Keratinocyte (primary cell): ENCODE measurements around the gene VASP. TPM values are rescaled to one million over a fixed set of nuclear protein-coding genes. Genes with fewer than 3 reads are reported as not detected.
"Not testable (repeated sequence)": the region's sequence is repeated elsewhere in the genome, so short reads cannot be mapped to it uniquely, and the experiment has no call there.

Source experiments
- DNase-seq: peaks from one replicate; pipeline ENCODE4 v3.0.0-alpha.2; 2011; ENCODE audit warnings: low read depth, missing footprints, low spot score
- FAIRE-seq: peaks from 2 replicates; lab custom pipeline; 2011; peaks lifted over from hg19 to GRCh38; lab: Jason Lieb, UNC
- H2AFZ ChIP-seq: 2 replicates; pipeline ENCODE4 v1.6.0; 2012; ENCODE audit warnings: low read length, control low read depth, inconsistent platforms; ENCODE audit not compliant: control insufficient read depth
- H3K27ac ChIP-seq: 2 replicates; pipeline ENCODE4 v1.5.1; 2011; ENCODE audit warnings: low read length; ENCODE audit not compliant: control insufficient read depth, insufficient read depth
- H3K27me3 ChIP-seq: 3 replicates; pipeline ENCODE4 v1.6.0; 2011; ENCODE audit warnings: low read length; ENCODE audit not compliant: control insufficient read depth, insufficient read depth; ENCODE audit errors: extremely low read depth
- H3K36me3 ChIP-seq, 2 experiments: 2 replicates in 1 of 2; 3 replicates in 1 of 2; pipeline ENCODE4 v1.5.1; 2011; ENCODE audit warnings: low read length in 2 of 2, mild to moderate bottlenecking in 1 of 2; ENCODE audit not compliant: control insufficient read depth in 2 of 2, insufficient read depth in 2 of 2; ENCODE audit errors: extremely low read depth in 1 of 2
- H3K4me1 ChIP-seq: 3 replicates; pipeline ENCODE4 v1.5.1; 2011; ENCODE audit warnings: low read length; ENCODE audit not compliant: control insufficient read depth, insufficient read depth; ENCODE audit errors: extremely low read depth
- H3K4me2 ChIP-seq: 3 replicates; pipeline ENCODE4 v1.6.0; 2011; ENCODE audit warnings: low read depth, low read length; ENCODE audit not compliant: control insufficient read depth, insufficient read depth; ENCODE audit errors: extremely low read depth
- H3K4me3 ChIP-seq, 3 experiments: fragments of 200-600 bp in 1 of 3; sonication (generic) in 1 of 3; 2 replicates in 2 of 3; 3 replicates in 1 of 3; pipeline ENCODE4 v1.5.1; 2011 to 2016; ENCODE audit warnings: low read length in 3 of 3, mild to moderate bottlenecking in 3 of 3, control low read depth in 2 of 3, inconsistent platforms in 1 of 3, low read depth in 1 of 3, mixed read lengths in 1 of 3, mixed run types in 1 of 3, moderate library complexity in 1 of 3; ENCODE audit not compliant: control insufficient read depth in 2 of 3, insufficient read depth in 2 of 3; ENCODE audit errors: extremely low read depth in 1 of 3
- H3K79me2 ChIP-seq: 2 replicates; pipeline ENCODE4 v1.6.0; 2012; ENCODE audit warnings: low read length; ENCODE audit not compliant: control insufficient read depth, insufficient read depth
- H3K9ac ChIP-seq: 3 replicates; pipeline ENCODE4 v1.6.0; 2011; ENCODE audit warnings: low read length; ENCODE audit not compliant: control insufficient read depth, insufficient read depth; ENCODE audit errors: extremely low read depth
- H3K9me1 ChIP-seq: 3 replicates; pipeline ENCODE4 v1.6.0; 2011; ENCODE audit warnings: low read length; ENCODE audit not compliant: control insufficient read depth, insufficient read depth; ENCODE audit errors: extremely low read depth
- H3K9me3 ChIP-seq: 2 replicates; pipeline ENCODE4 v1.5.1; 2012; ENCODE audit warnings: low read depth, low read length; ENCODE audit not compliant: control insufficient read depth
- H4K20me1 ChIP-seq: 3 replicates; pipeline ENCODE4 v1.6.0; 2011; ENCODE audit warnings: low read length; ENCODE audit not compliant: control insufficient read depth, insufficient read depth; ENCODE audit errors: extremely low read depth
- CTCF ChIP-seq, 3 experiments: IDR thresholded peaks in 1 of 3; conservative IDR thresholded peaks in 1 of 3; optimal IDR thresholded peaks in 1 of 3; 2 replicates in 2 of 3; 3 replicates in 1 of 3; pipeline versions ENCODE3 to v1.5.1; 2011; ENCODE audit warnings: low read length in 3 of 3, mild to moderate bottlenecking in 3 of 3, moderate library complexity in 2 of 3, control low read depth in 1 of 3, inconsistent platforms in 1 of 3; ENCODE audit not compliant: insufficient read depth in 2 of 3; ENCODE audit errors: extremely low read depth in 1 of 3
- EZH2 ChIP-seq: IDR thresholded peaks from one replicate; pipeline ENCODE4 v1.6.1; 2012; ENCODE audit warnings: inconsistent platforms, mild to moderate bottlenecking, low read length, moderate library complexity
- dilution Hi-C: fragments of 300-500 bp; cut with MboI; formaldehyde crosslinking; loops from one replicate; pipeline ENCODE4 v1.7.0; 2020; ENCODE audit warnings: low sequenced_read_pairs; ENCODE audit not compliant: extremely low pct_ligation_motif_present
- polyA plus RNA-seq, 5 experiments: library from polyadenylated mRNA; depleted of rRNA in 3 of 5; stranded (reverse) in 3 of 5; stranded (forward) in 1 of 5; unstranded in 1 of 5; fragments of >200 nt; gene quantifications; 1 replicate in 1 of 5; 2 replicates in 3 of 5; 3 replicates in 1 of 5; pipeline versions ENCODE4 v1.2.1 to v1.2.3, GENCODE V29; 2011 to 2012; ENCODE audit warnings: missing spikeins in 2 of 5, low read depth in 1 of 5, low replicate concordance in 1 of 5

Gene VASP
- polyA plus RNA-seq, 1 donor (not counting 4 experiments of a cell fraction or from before 2014, with no cell fraction given): 99.0 TPM

GRCh38 chr19:45509692-45510015, 2.4 kb downstream of the VASP start:
- DNase-seq (no peak), FAIRE-seq (no peak)
- Histone ChIP-seq H3K4me1 (peaks cover 47% of the 10 kb centered on the region), H3K4me3 (peak overlapping the region; percentile 58 to 99 (median 86)), H3K36me3 (peaks cover 4 to 18% of the 10 kb centered on the region in 2 experiments), H2AFZ (no peak overlapping the region), H3K9ac (peak overlapping the region; percentile 94), H3K27ac (peak overlapping the region; percentile 8), H3K9me1 (peaks cover 8% of the 10 kb centered on the region), H3K4me2 (peak overlapping the region; percentile 90), H3K79me2 (peaks cover 73% of the 10 kb centered on the region), H4K20me1 (peaks cover 30% of the 10 kb centered on the region), H3K27me3 (no peaks in the 10 kb centered on the region), H3K9me3 (no peaks in the 10 kb centered on the region)
- no peak for TF ChIP-seq EZH2
- no peak for TF ChIP-seq CTCF (optimal IDR thresholded peaks at IDR 0.05 in 1 of 3, IDR thresholded peaks at IDR 0.05 in 1 of 3, conservative IDR thresholded peaks at IDR 0.05 in 1 of 3; ENCODE audit: extremely low read depth in 1 of 3, insufficient read depth in 2 of 3, low read length in 3 of 3)
- dilution Hi-C loops: no loop called here

GRCh38 chr19:45510352-45510751, 3.1 kb downstream of the VASP start:
- H4K20me1 ChIP-seq: peaks cover 37% of the 10 kb centered on the region
- H3K27ac ChIP-seq, FAIRE-seq, DNase-seq, H3K9ac ChIP-seq, H3K4me2 ChIP-seq, dilution Hi-C loops, H3K9me3 ChIP-seq, H3K27me3 ChIP-seq, H3K4me3 ChIP-seq, H2AFZ ChIP-seq, H3K9me1 ChIP-seq: not testable (repeated sequence)
- H3K36me3 ChIP-seq: peaks cover 8 to 24% of the 10 kb centered on the region in 2 experiments
- peaks cover 80% of the 10 kb centered on the region for H3K79me2 ChIP-seq
- peaks cover 48% of the 10 kb centered on the region for H3K4me1 ChIP-seq

- Histone ChIP-seq H3K79me2 (peaks cover 87% of the 10 kb centered on the region), H3K27ac (no peak overlapping the region), H3K27me3 (no peaks in the 10 kb centered on the region), H4K20me1 (peaks cover 42% of the 10 kb centered on the region), H3K4me1 (peaks cover 40% of the 10 kb centered on the region), H3K9me3 (no peaks in the 10 kb centered on the region), H3K4me2 (peak overlapping the region; percentile 43), H3K4me3 (no peak overlapping the region), H3K9ac (no peak overlapping the region), H3K36me3 (peaks cover 11 to 30% of the 10 kb centered on the region in 2 experiments), H2AFZ (no peak overlapping the region), H3K9me1 (peaks cover 8% of the 10 kb centered on the region)
- FAIRE-seq (no peak), DNase-seq (no peak)
- dilution Hi-C loops: no loop called here
- TF ChIP-seq CTCF (optimal IDR thresholded peaks at IDR 0.05 in 1 of 3, IDR thresholded peaks at IDR 0.05 in 1 of 3, conservative IDR thresholded peaks at IDR 0.05 in 1 of 3; ENCODE audit: extremely low read depth in 1 of 3, insufficient read depth in 2 of 3, low read length in 3 of 3): no peak
- TF ChIP-seq EZH2: no peak
These were observed 3.8 kb downstream of the VASP start for GRCh38 chr19:45511074-45511473.
